ENCODE results near the gene PPP2R2C. TPM values are rescaled to one million over a fixed set of nuclear protein-coding genes. Genes with fewer than 3 reads are reported as not detected.

Gene PPP2R2C
- total RNA-seq, 1 experiment from 2014 or later: 26.7 TPM

DNA sequence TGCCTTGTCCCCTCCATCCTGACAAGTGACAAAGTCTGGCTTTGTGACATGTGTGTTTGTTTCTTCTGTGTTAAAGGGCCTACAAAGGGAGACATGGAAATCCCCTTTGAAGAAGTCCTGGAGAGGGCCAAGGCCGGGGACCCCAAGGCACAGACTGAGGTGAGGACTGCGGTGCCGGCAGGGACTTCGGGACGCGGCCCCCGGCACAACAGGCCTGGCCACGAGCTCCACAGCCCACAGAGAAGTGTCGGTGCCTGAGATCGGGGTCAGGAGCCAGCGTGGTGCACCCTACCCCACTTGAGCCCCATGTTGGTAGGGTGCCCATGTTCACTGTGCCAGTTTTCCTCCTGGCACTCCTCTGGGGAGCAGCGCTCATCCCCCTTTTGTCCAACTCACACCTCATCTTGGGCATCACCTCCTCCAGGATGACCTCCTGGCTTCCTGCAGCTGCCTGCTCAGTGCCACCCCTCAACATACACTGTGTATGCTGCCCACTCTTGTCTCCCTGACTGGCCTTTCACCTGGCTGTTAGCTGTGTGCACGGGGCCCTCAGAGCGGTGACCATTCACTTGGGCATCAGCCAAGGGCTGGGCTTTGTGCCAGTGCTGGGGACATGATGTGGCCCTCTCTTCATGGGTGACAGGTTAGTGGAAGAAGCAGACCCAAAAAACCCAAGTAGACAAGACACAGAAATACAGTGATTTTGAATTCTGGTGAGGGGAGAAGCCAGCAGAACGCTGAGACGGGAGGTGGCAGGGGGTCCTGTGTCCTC is 185.2 kb downstream of the PPP2R2C start:
- ATAC-seq (no peak), DNase-seq (ENCODE audit: low read depth, low spot score) (no peak)
- no peaks in the 10 kb centered on the region for H3K36me3 ChIP-seq (ENCODE audit: control insufficient read depth, insufficient read depth, low read length)
- H3K4me1 ChIP-seq (ENCODE audit: control insufficient read depth, insufficient read depth, low read length): no peaks in the 10 kb centered on the region
- H3K4me3 ChIP-seq (ENCODE audit: low read depth in 2 of 2, low read length in 2 of 2): no peak overlapping the region
- intact Hi-C loops (cut with micrococcal nuclease; ENCODE audit: unreplicated experiment) (no loop called here), in situ Hi-C loops (cut with HindIII; ENCODE audit: low pct_unique_long_range_greater_than_20kb, low sequenced_read_pairs) (no loop called here)
- H3K9me3 ChIP-seq (ENCODE audit: control insufficient read depth, insufficient read depth, low read depth, low read length): no peaks in the 10 kb centered on the region
- no peak overlapping the region for H3K27ac ChIP-seq (ENCODE audit: low read length)
- POLR2A ChIA-PET: no interaction called here
- CTCF ChIA-PET: no interaction called here
- BruUV-seq (replicated peaks): no TSS peak
- no peaks in the 10 kb centered on the region for H3K27me3 ChIP-seq (ENCODE audit: control insufficient read depth, insufficient read depth, low read length)
- TF ChIP-seq TCF7L2 (IDR thresholded peaks at IDR 0.05; ENCODE audit: low read depth, low read length): no peak
- TF ChIP-seq, protein P1, sequence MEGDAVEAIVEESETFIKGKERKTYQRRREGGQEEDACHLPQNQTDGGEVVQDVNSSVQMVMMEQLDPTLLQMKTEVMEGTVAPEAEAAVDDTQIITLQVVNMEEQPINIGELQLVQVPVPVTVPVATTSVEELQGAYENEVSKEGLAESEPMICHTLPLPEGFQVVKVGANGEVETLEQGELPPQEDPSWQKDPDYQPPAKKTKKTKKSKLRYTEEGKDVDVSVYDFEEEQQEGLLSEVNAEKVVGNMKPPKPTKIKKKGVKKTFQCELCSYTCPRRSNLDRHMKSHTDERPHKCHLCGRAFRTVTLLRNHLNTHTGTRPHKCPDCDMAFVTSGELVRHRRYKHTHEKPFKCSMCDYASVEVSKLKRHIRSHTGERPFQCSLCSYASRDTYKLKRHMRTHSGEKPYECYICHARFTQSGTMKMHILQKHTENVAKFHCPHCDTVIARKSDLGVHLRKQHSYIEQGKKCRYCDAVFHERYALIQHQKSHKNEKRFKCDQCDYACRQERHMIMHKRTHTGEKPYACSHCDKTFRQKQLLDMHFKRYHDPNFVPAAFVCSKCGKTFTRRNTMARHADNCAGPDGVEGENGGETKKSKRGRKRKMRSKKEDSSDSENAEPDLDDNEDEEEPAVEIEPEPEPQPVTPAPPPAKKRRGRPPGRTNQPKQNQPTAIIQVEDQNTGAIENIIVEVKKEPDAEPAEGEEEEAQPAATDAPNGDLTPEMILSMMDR (IDR thresholded peaks at IDR 0.05): no peak
- TF ChIP-seq, protein P2, sequence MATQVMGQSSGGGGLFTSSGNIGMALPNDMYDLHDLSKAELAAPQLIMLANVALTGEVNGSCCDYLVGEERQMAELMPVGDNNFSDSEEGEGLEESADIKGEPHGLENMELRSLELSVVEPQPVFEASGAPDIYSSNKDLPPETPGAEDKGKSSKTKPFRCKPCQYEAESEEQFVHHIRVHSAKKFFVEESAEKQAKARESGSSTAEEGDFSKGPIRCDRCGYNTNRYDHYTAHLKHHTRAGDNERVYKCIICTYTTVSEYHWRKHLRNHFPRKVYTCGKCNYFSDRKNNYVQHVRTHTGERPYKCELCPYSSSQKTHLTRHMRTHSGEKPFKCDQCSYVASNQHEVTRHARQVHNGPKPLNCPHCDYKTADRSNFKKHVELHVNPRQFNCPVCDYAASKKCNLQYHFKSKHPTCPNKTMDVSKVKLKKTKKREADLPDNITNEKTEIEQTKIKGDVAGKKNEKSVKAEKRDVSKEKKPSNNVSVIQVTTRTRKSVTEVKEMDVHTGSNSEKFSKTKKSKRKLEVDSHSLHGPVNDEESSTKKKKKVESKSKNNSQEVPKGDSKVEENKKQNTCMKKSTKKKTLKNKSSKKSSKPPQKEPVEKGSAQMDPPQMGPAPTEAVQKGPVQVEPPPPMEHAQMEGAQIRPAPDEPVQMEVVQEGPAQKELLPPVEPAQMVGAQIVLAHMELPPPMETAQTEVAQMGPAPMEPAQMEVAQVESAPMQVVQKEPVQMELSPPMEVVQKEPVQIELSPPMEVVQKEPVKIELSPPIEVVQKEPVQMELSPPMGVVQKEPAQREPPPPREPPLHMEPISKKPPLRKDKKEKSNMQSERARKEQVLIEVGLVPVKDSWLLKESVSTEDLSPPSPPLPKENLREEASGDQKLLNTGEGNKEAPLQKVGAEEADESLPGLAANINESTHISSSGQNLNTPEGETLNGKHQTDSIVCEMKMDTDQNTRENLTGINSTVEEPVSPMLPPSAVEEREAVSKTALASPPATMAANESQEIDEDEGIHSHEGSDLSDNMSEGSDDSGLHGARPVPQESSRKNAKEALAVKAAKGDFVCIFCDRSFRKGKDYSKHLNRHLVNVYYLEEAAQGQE (IDR thresholded peaks at IDR 0.05; ENCODE audit: insufficient read depth in 1 of 2, low read depth in 2 of 2, low read length in 1 of 2): no peak
- no peak for TF ChIP-seq SIN3A (IDR thresholded peaks at IDR 0.05; ENCODE audit: borderline replicate concordance, insufficient read depth, low read depth, low read length)
- TF ChIP-seq POLR2AphosphoS5 (IDR thresholded peaks at IDR 0.05; ENCODE audit: low read depth, low read length): no peak

DNA sequence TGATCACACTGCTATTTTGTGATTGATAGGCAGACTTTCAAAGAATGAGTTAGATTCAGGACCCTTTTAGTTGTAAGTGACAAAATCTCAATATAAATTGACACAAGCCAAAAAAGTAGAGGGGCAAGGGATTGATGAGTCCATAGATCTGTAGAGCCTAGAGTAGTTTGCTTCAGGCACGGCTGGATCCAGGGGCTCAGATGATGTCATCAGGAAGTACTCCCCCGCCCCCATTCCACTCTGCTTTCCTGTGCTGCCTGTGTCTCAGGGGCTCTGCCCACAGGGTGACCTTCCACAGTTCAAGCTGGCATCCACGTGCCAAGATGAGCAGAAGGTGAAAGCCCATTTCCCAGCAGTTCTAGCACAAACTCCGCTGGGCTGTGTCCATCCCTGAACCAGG is 189.1 kb downstream of the PPP2R2C start:
- H3K4me3 ChIP-seq (ENCODE audit: low read depth in 2 of 2, low read length in 2 of 2): no peak overlapping the region
- DNase-seq (ENCODE audit: low read depth, low spot score): no peak
- no TSS peak for BruUV-seq (replicated peaks)
- intact Hi-C loops (cut with micrococcal nuclease; ENCODE audit: unreplicated experiment): no loop called here
- POLR2A ChIA-PET: no interaction called here
- CTCF ChIA-PET: no interaction called here
- H3K27ac ChIP-seq (ENCODE audit: low read length): no peak overlapping the region
- H3K27me3 ChIP-seq (ENCODE audit: control insufficient read depth, insufficient read depth, low read length): no peaks in the 10 kb centered on the region
- ATAC-seq: no peak
- no peaks in the 10 kb centered on the region for H3K36me3 ChIP-seq (ENCODE audit: control insufficient read depth, insufficient read depth, low read length)
- H3K9me3 ChIP-seq (ENCODE audit: control insufficient read depth, insufficient read depth, low read depth, low read length): no peaks in the 10 kb centered on the region
- no peaks in the 10 kb centered on the region for H3K4me1 ChIP-seq (ENCODE audit: control insufficient read depth, insufficient read depth, low read length)
- no peak for TF ChIP-seq TCF7L2 (IDR thresholded peaks at IDR 0.05; ENCODE audit: low read depth, low read length)
- TF ChIP-seq SIN3A (IDR thresholded peaks at IDR 0.05; ENCODE audit: borderline replicate concordance, insufficient read depth, low read depth, low read length): no peak
- TF ChIP-seq, protein P1 (IDR thresholded peaks at IDR 0.05): no peak
- TF ChIP-seq, protein P2 (IDR thresholded peaks at IDR 0.05; ENCODE audit: insufficient read depth in 1 of 2, low read depth in 2 of 2, low read length in 1 of 2): no peak
- TF ChIP-seq POLR2AphosphoS5 (IDR thresholded peaks at IDR 0.05; ENCODE audit: low read depth, low read length): no peak
- in situ Hi-C loops (cut with HindIII; ENCODE audit: low pct_unique_long_range_greater_than_20kb, low sequenced_read_pairs): no loop called here
